Activated CD4-positive, alpha-beta T cell treated with anti-CD3 and anti-CD28 coated beads, Interleukin-2, amount 50 U/mL, for 1 hour (primary cell): ENCODE measurements around the gene TSNAXIP1.

Experiments used
- DNase-seq: peaks from one replicate; pipeline ENCODE4 v3.0.0-alpha.2; 2020

TSNAXIP1 gene

GRCh38 chr16:67782567-67783352 is 23.9 kb upstream of the TSNAXIP1 start:
- no peak for DNase-seq

GRCh38 chr16:67783353-67783725 is 23.4 kb upstream of the TSNAXIP1 start:
- DNase-seq, result no peak

- no peak for DNase-seq
These were observed 20.2 kb upstream of the TSNAXIP1 start for GRCh38 chr16:67786491-67786890.

GRCh38 chr16:67790071-67790470 is 16.6 kb upstream of the TSNAXIP1 start:
- no peak for DNase-seq

- no peak for DNase-seq
These were observed 10.5 kb upstream of the TSNAXIP1 start for GRCh38 chr16:67796099-67796718.

- no peak for DNase-seq
These were observed 6.3 kb upstream of the TSNAXIP1 start for GRCh38 chr16:67800338-67800926.

GRCh38 chr16:67801241-67801640 is 5.4 kb upstream of the TSNAXIP1 start:
- DNase-seq, result no peak

- peak; percentile 9 for DNase-seq
These were observed 4.8 kb upstream of the TSNAXIP1 start for GRCh38 chr16:67801883-67802282.

GRCh38 chr16:67803894-67804293 is 2.8 kb upstream of the TSNAXIP1 start:
- no peak for DNase-seq

GRCh38 chr16:67804853-67805542 is 1.7 kb upstream of the TSNAXIP1 start:
- DNase-seq, result no peak

GRCh38 chr16:67805718-67806427 is 816 bp upstream of the TSNAXIP1 start:
- DNase-seq, result peak; percentile 3

GRCh38 chr16:67807148-67807682 is 526 bp downstream of the TSNAXIP1 start:
- no peak for DNase-seq

GRCh38 chr16:67811899-67812298 is 5.2 kb downstream of the TSNAXIP1 start:
- DNase-seq, result no peak

GRCh38 chr16:67814567-67814966 is 7.9 kb downstream of the TSNAXIP1 start:
- no peak for DNase-seq

- DNase-seq, result no peak
These were observed 14.0 kb downstream of the TSNAXIP1 start for GRCh38 chr16:67820608-67821259.

- no peak for DNase-seq
These were observed 15.8 kb downstream of the TSNAXIP1 start for GRCh38 chr16:67822511-67822910.

GRCh38 chr16:67825119-67825518 is 18.4 kb downstream of the TSNAXIP1 start:
- no peak for DNase-seq

GRCh38 chr16:67825906-67826305 is 19.2 kb downstream of the TSNAXIP1 start:
- no peak for DNase-seq

GRCh38 chr16:67828651-67829050 is 22.0 kb downstream of the TSNAXIP1 start:
- no peak for DNase-seq

- no peak for DNase-seq
These were observed 26.3 kb downstream of the TSNAXIP1 start for GRCh38 chr16:67833030-67833414.

GRCh38 chr16:67833415-67834241 is 26.9 kb downstream of the TSNAXIP1 start:
- DNase-seq, result peak; percentile 92
